ENCODE measurements around the gene JARID2. TPM values are rescaled to one million over a fixed set of nuclear protein-coding genes. Genes with fewer than 3 reads are reported as not detected.

JARID2 gene
- total and polyA plus RNA-seq, 8 donors = 2.4 to 6.7 (median 3.7) TPM

DNA sequence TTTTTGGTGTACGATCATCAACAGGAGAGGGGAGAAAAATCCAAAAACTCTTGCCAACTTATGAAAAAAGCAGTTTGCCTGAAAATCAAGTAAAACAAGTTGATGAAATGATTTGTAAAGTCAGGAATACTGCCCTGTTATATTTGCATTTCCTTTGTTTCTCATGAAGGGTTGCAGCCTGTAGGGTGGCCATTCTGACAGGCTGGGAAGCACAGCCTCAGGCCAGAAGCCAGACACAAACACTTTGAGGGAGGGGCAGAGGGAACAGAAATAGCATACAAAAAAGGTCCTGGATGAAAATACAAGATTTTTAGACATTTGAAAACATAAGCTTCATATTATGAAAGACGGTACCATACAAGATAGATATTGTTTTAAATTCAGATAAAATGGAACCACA lies 307.2 kb downstream of the JARID2 start:
- H3K9me3 ChIP-seq = no peaks in the 10 kb centered on the region
- H3K27me3 ChIP-seq = no peaks in the 10 kb centered on the region
- H3K27ac ChIP-seq = no peak overlapping the region
- TF ChIP-seq, protein P1, sequence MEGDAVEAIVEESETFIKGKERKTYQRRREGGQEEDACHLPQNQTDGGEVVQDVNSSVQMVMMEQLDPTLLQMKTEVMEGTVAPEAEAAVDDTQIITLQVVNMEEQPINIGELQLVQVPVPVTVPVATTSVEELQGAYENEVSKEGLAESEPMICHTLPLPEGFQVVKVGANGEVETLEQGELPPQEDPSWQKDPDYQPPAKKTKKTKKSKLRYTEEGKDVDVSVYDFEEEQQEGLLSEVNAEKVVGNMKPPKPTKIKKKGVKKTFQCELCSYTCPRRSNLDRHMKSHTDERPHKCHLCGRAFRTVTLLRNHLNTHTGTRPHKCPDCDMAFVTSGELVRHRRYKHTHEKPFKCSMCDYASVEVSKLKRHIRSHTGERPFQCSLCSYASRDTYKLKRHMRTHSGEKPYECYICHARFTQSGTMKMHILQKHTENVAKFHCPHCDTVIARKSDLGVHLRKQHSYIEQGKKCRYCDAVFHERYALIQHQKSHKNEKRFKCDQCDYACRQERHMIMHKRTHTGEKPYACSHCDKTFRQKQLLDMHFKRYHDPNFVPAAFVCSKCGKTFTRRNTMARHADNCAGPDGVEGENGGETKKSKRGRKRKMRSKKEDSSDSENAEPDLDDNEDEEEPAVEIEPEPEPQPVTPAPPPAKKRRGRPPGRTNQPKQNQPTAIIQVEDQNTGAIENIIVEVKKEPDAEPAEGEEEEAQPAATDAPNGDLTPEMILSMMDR (IDR thresholded peaks at IDR 0.05) = no peak
- FAIRE-seq (no peak), DNase-seq (no peak), ATAC-seq (no peak)
- no peaks in the 10 kb centered on the region for H3K4me1 ChIP-seq
- no peak overlapping the region for H3K4me3 ChIP-seq
- WGBS, 2 donors = 94% methylated on average over 2 of the region's 2 CpGs
- H3K36me3 ChIP-seq = no peaks in the 10 kb centered on the region
- intact Hi-C loops (cut with DNase I) = no loop called here

DNA sequence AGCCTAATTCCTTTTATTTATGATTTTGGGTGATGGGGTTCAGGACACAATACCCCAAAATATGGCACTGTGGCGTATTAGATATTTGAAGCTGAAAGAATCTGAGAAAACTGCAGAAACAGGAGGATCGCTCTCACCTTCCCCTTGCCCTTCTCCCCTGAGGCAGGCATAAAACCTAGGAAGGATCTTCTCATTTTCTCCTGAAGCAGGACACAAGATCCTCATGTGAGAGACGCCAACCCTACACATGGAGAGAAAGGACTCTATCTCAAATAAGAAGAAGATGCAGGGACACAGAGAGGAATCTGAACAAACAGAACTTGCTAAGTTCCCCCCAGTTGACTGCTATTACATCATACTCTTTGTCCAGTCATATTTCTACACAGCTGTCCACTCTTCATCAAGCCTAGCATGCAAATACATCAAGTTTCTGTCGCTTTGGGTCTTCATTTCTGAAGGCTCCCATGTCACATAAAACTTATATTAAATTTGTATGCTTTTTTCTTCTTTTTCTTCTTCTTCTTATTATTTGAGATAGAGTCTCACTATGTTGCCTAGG lies 307.9 kb downstream of the JARID2 start:
- FAIRE-seq = no peak

DNA sequence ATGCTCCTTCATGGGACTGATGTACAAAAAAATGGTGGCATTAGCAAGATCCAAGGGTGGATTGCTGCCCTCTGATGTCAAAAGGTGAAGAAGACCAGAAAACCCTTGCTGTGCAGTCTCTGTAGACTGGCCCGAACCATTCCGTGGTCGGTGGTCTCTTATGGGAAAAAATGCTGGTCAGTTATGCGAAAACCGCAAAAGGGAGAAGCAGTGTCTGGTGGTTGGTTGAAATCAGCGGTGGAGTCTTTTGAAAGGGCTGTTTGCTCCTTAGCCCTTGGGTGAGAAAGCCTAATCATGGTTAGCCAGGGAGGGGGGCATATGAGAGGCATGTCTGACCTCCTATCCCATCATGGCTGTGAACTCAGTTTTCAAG lies 308.8 kb downstream of the JARID2 start:
- 97 to 98% methylated on average over 6 of the region's 6 CpGs for WGBS, 2 donors
- no peak for FAIRE-seq
- Histone ChIP-seq H3K36me3 (no peaks in the 10 kb centered on the region), H3K9me3 (no peaks in the 10 kb centered on the region), H3K27ac (no peak overlapping the region), H3K4me1 (no peaks in the 10 kb centered on the region), H3K4me3 (no peak overlapping the region), H3K27me3 (no peaks in the 10 kb centered on the region)
- ATAC-seq = no peak
- intact Hi-C loops (cut with DNase I) = no loop called here
- DNase-seq = no peak
- TF ChIP-seq, protein P1 (IDR thresholded peaks at IDR 0.05) = no peak

More for the DNA sequence above, 307.9 kb downstream of the JARID2 start:
- H3K27me3 ChIP-seq = no peaks in the 10 kb centered on the region
- intact Hi-C loops (cut with DNase I) = no loop called here
- H3K4me3 ChIP-seq = no peak overlapping the region
- ATAC-seq (no peak), DNase-seq (no peak)
- no peak overlapping the region for H3K27ac ChIP-seq
- H3K9me3 ChIP-seq = no peaks in the 10 kb centered on the region
- WGBS, 2 donors = 97% methylated on average over 4 of the region's 4 CpGs
- TF ChIP-seq, protein P1 (IDR thresholded peaks at IDR 0.05) = no peak
- H3K36me3 ChIP-seq = no peaks in the 10 kb centered on the region
- no peaks in the 10 kb centered on the region for H3K4me1 ChIP-seq

DNA sequence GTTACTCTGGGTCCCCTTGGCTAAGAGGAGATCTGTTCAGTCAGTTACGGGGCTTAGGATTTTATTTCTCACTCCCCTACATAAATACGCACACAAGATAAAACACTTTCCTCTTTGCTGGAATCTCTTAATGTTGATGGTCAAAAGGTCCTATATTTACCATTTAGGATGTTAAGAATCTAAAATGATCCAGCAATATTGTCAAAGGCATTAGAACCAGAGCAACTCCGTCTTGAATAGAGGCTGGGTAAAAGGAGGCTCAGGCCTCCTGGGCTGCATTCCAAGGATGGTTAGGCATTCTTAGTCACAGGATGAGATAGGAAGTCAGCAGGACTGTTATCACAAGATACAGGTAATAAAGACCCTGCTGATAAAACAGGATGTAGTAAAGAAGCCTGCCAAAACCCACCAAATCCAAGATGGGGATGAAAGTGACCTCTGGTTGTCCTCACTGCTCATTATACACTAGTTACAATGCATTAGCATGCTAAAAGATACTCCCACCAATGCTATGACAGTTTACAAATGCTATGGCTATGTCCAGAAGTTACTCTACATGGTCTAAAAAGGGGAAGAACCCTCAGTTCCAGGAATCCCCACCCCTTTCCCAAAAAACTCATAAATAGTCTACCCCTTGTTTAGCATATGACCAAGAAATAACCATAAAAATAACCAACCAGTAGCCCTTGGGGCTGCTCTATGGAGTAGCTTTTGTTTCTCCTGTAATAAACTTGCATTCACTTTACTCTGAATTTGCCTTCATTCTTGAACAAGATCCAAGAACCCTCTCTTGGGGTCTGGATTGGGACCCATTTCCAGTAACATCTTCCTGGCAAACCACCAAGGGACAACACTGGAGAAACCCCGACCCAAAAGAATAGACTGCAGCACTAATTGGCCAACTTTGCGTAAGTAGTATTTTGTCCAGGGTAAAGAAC lies 309.5 kb downstream of the JARID2 start:
- H3K27me3 ChIP-seq = no peaks in the 10 kb centered on the region
- DNase-seq (no peak), ATAC-seq (no peak), FAIRE-seq (no peak)
- no peaks in the 10 kb centered on the region for H3K9me3 ChIP-seq
- intact Hi-C loops (cut with DNase I) = no loop called here
- H3K27ac ChIP-seq = no peak overlapping the region
- no peaks in the 10 kb centered on the region for H3K36me3 ChIP-seq
- H3K4me3 ChIP-seq = no peak overlapping the region
- H3K4me1 ChIP-seq = no peaks in the 10 kb centered on the region
- TF ChIP-seq, protein P1 (IDR thresholded peaks at IDR 0.05) = no peak
- WGBS, 2 donors = 93 to 96% methylated on average over 5 of the region's 5 CpGs

DNA sequence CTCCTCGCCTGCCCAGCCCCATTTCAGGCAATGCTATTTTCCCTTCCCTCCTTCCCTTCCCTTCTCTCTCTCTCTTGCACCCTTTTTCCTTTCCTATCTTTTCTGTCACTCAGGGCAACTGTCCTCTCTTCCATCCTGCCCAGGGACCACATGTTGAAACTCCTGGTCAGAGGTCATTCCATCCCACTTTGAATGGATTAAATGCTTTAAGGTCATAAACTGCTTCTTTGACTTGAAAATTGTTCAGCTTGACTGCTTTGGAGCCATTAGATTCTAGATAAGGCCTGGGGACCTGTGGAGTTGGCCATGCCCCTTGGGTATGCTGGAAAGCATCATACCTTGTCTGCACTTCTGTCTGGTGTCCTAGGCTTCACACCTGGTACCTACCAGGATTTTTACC lies 310.8 kb downstream of the JARID2 start:
- TF ChIP-seq, protein P1 (IDR thresholded peaks at IDR 0.05) = no peak
- H3K36me3 ChIP-seq = no peaks in the 10 kb centered on the region
- DNase-seq (no peak), ATAC-seq (no peak), FAIRE-seq (no peak)
- no peaks in the 10 kb centered on the region for H3K4me1 ChIP-seq
- H3K4me3 ChIP-seq = no peak overlapping the region
- intact Hi-C loops (cut with DNase I) = no loop called here
- no peak overlapping the region for H3K27ac ChIP-seq
- no peaks in the 10 kb centered on the region for H3K27me3 ChIP-seq
- 94 to 95% methylated on average over 1 of the region's 1 CpG for WGBS, 2 donors
- no peaks in the 10 kb centered on the region for H3K9me3 ChIP-seq

Data from pancreas (tissue), 10 donors.